H1 (cell line): ENCODE data around the gene KMT5B. TPM values are rescaled to one million over a fixed set of nuclear protein-coding genes. Genes with fewer than 3 reads are reported as not detected.
A peak's percentile ranks its signal among the peaks of the same experiment; 100 is the strongest.

ENCODE experiments used
- CTCF ChIA-PET: fragments of 300-600 bp; sonication (Branson Sonifier 250); formaldehyde crosslinking; loops from one replicate; lab custom pipeline; 2021; ENCODE audit not compliant: partially characterized antibody; lab: Charles Lee
- POLR2A ChIA-PET: fragments of 300-600 bp; sonication (Branson Sonifier 250); formaldehyde crosslinking; loops from one replicate; lab custom pipeline; 2021; ENCODE audit warnings: inconsistent platforms; ENCODE audit not compliant: partially characterized antibody; lab: Charles Lee
- DNase-seq, 2 experiments: peaks; one replicate each; pipeline versions ENCODE4 v3.0.0 to v3.0.0-alpha.2; 2010 to 2022; ENCODE audit warnings: low spot score in 2 of 2, low read depth in 1 of 2, mixed read lengths in 1 of 2
- FAIRE-seq: peaks from 2 replicates; lab custom pipeline; 2011; peaks lifted over from hg19 to GRCh38; lab: Jason Lieb, UNC
- H2AFZ ChIP-seq: 2 replicates; pipeline ENCODE4 v1.8.1; 2012; ENCODE audit warnings: low read length, inconsistent platforms
- H2AK5ac ChIP-seq: 2 replicates; pipeline ENCODE4 v1.6.1; 2013; ENCODE audit warnings: low read depth, low read length
- H2BK120ac ChIP-seq: replicated peaks from 2 replicates; pipeline ENCODE3; 2013; ENCODE audit warnings: low read depth, low read length, inconsistent platforms
- H2BK12ac ChIP-seq: 2 replicates; pipeline ENCODE4 v1.6.1; 2013; ENCODE audit warnings: low read depth, low read length
- H2BK15ac ChIP-seq: 2 replicates; pipeline ENCODE4 v1.6.1; 2013; ENCODE audit warnings: low read length
- H2BK20ac ChIP-seq: 2 replicates; pipeline ENCODE4 v1.6.1; 2013; ENCODE audit warnings: low read length
- H2BK5ac ChIP-seq: 2 replicates; pipeline ENCODE4 v1.6.1; 2013; ENCODE audit warnings: low read depth, low read length
- H3K14ac ChIP-seq: 2 replicates; pipeline ENCODE4 v1.6.1; 2013; ENCODE audit warnings: inconsistent platforms; ENCODE audit not compliant: insufficient read length
- H3K18ac ChIP-seq: 2 replicates; pipeline ENCODE4 v1.6.1; 2013; ENCODE audit warnings: low read length; ENCODE audit errors: extremely low read depth
- H3K23ac ChIP-seq: 2 replicates; pipeline ENCODE4 v1.6.1; 2013; ENCODE audit warnings: inconsistent platforms; ENCODE audit not compliant: insufficient read length
- H3K23me2 ChIP-seq: 2 replicates; pipeline ENCODE4 v1.6.1; 2013; ENCODE audit warnings: low read depth, low read length
- H3K27ac ChIP-seq: 2 replicates; pipeline ENCODE4 v1.6.1; 2011; ENCODE audit warnings: low read depth, low read length, inconsistent platforms
- H3K27me3 ChIP-seq, 4 experiments: replicated peaks in 1 of 4; 1 replicate in 1 of 4; 2 replicates in 3 of 4; pipeline versions ENCODE4 v1.6.1 to v1.8.1; 2011 to 2013; ENCODE audit warnings: low read length in 3 of 4, mild to moderate bottlenecking in 3 of 4, inconsistent platforms in 2 of 4, mixed read lengths in 2 of 4, moderate library complexity in 1 of 4; ENCODE audit not compliant: control insufficient read depth in 3 of 4, insufficient read depth in 3 of 4; ENCODE audit errors: extremely low read depth in 1 of 4
- H3K36me3 ChIP-seq, 4 experiments: 2 replicates each; pipeline versions ENCODE4 v1.6.1 to v1.8.1; 2011 to 2013; ENCODE audit warnings: mild to moderate bottlenecking in 4 of 4, low read length in 3 of 4, moderate library complexity in 2 of 4, control low read depth in 1 of 4, inconsistent platforms in 1 of 4; ENCODE audit not compliant: insufficient read depth in 4 of 4, control insufficient read depth in 2 of 4
- H3K4ac ChIP-seq: replicated peaks from 2 replicates; pipeline ENCODE3; 2013; ENCODE audit warnings: low read length, low read depth, mixed read lengths, inconsistent platforms; ENCODE audit not compliant: insufficient read length
- H3K4me1 ChIP-seq, 4 experiments: replicated peaks in 1 of 4; 1 replicate in 1 of 4; 2 replicates in 3 of 4; pipeline versions ENCODE4 v1.6.1 to v1.8.1; 2011 to 2013; ENCODE audit warnings: low read length in 3 of 4, inconsistent platforms in 2 of 4, mixed read lengths in 1 of 4; ENCODE audit not compliant: insufficient read depth in 4 of 4, control insufficient read depth in 3 of 4
- H3K4me2 ChIP-seq, 2 experiments: 2 replicates each; pipeline versions ENCODE4 v1.6.1 to v1.8.1; 2011 to 2013; ENCODE audit warnings: low read depth in 2 of 2, low read length in 2 of 2, control low read depth in 1 of 2, inconsistent platforms in 1 of 2, mild to moderate bottlenecking in 1 of 2; ENCODE audit not compliant: insufficient read depth in 1 of 2
- H3K4me3 ChIP-seq, 4 experiments: fragments of 200-600, 300-600 bp in 1 of 4; sonication (generic), shearing (Covaris generic), sonication (Bioruptor Twin) in 1 of 4; 2 replicates each; pipeline versions ENCODE4 v1.5.1 to v1.8.1; 2011 to 2016; ENCODE audit warnings: low read length in 4 of 4, low read depth in 3 of 4, control low read depth in 2 of 4, inconsistent platforms in 2 of 4, mild to moderate bottlenecking in 2 of 4, mixed read lengths in 1 of 4, moderate library complexity in 1 of 4; ENCODE audit not compliant: insufficient read depth in 2 of 4; ENCODE audit errors: extremely low read depth in 1 of 4
- H3K56ac ChIP-seq: replicated peaks from 2 replicates; pipeline ENCODE3; 2013; ENCODE audit warnings: low read depth, mild to moderate bottlenecking, mixed read lengths, low read length, inconsistent platforms; ENCODE audit not compliant: insufficient read length
- H3K79me1 ChIP-seq: 2 replicates; pipeline ENCODE4 v1.6.1; 2013; ENCODE audit warnings: low read depth, low read length, control low read depth
- H3K79me2 ChIP-seq, 2 experiments: 2 replicates each; pipeline versions ENCODE4 v1.6.1 to v1.8.1; 2012 to 2013; ENCODE audit warnings: low read length in 2 of 2, mild to moderate bottlenecking in 2 of 2, inconsistent platforms in 1 of 2; ENCODE audit not compliant: insufficient read depth in 2 of 2, control insufficient read depth in 1 of 2
- H3K9ac ChIP-seq, 4 experiments: replicated peaks in 1 of 4; 1 replicate in 1 of 4; 2 replicates in 3 of 4; pipeline versions ENCODE4 v1.6.1 to v1.8.1; 2011 to 2013; ENCODE audit warnings: low read depth in 3 of 4, low read length in 3 of 4, control low read depth in 2 of 4, mild to moderate bottlenecking in 2 of 4, moderate library complexity in 2 of 4, inconsistent platforms in 1 of 4; ENCODE audit errors: extremely low read depth in 1 of 4
- H3K9me3 ChIP-seq, 2 experiments: 2 replicates each; pipeline versions ENCODE4 v1.6.1 to v1.8.1; 2012 to 2013; ENCODE audit warnings: mild to moderate bottlenecking in 2 of 2, moderate library complexity in 2 of 2, control low read depth in 1 of 2, inconsistent platforms in 1 of 2, low read depth in 1 of 2, low read length in 1 of 2, mixed read lengths in 1 of 2; ENCODE audit not compliant: insufficient read depth in 2 of 2
- H4K20me1 ChIP-seq, 2 experiments: replicated peaks in 1 of 2; 2 replicates each; pipeline versions ENCODE3 to v1.8.1; 2011 to 2013; ENCODE audit warnings: inconsistent platforms in 2 of 2, low read length in 2 of 2, mild to moderate bottlenecking in 1 of 2; ENCODE audit not compliant: insufficient read depth in 2 of 2, control insufficient read depth in 1 of 2
- H4K5ac ChIP-seq: 2 replicates; pipeline ENCODE4 v1.6.1; 2013; ENCODE audit warnings: low read length, low read depth, mixed read lengths, inconsistent platforms; ENCODE audit not compliant: insufficient read length
- H4K8ac ChIP-seq: 2 replicates; pipeline ENCODE4 v1.8.0; 2013; ENCODE audit warnings: mild to moderate bottlenecking, moderate library complexity, low read length, inconsistent platforms; ENCODE audit not compliant: insufficient read depth; ENCODE audit errors: extremely low read depth
- H4K91ac ChIP-seq: replicated peaks from 2 replicates; pipeline ENCODE3; 2013; ENCODE audit warnings: low read length, mixed read lengths, inconsistent platforms; ENCODE audit not compliant: insufficient read length
- ASH2L ChIP-seq: fragments of 200-600, 300-600 bp; sonication (generic); IDR thresholded peaks from one replicate; pipeline ENCODE4 v1.7.1; 2017; ENCODE audit warnings: low read length
- CEBPB ChIP-seq: IDR thresholded peaks from 2 replicates; pipeline ENCODE4 v1.6.1; 2012; ENCODE audit warnings: low read depth, low read length
- GTF2F1 ChIP-seq: IDR thresholded peaks from 2 replicates; pipeline ENCODE4 v1.6.1; 2012; ENCODE audit warnings: low read depth, low read length, improper control_type of control experiment, borderline replicate concordance
- NRF1 ChIP-seq: IDR thresholded peaks from 2 replicates; pipeline ENCODE4 v1.6.1; 2011; ENCODE audit warnings: mild to moderate bottlenecking, low read depth, low read length, improper control_type of control experiment
- RAD21 ChIP-seq, 2 experiments: IDR thresholded peaks in 1 of 2; conservative IDR thresholded peaks in 1 of 2; 2 replicates each; pipeline ENCODE4 v1.6.1; 2011; ENCODE audit warnings: low read depth in 2 of 2, low read length in 2 of 2, improper control_type of control experiment in 1 of 2, inconsistent platforms in 1 of 2, mild to moderate bottlenecking in 1 of 2, moderate library complexity in 1 of 2
- RXRA ChIP-seq: IDR thresholded peaks from 2 replicates; pipeline ENCODE4 v1.6.1; 2011; ENCODE audit warnings: low read depth, mild to moderate bottlenecking, low read length, moderate library complexity; ENCODE audit not compliant: insufficient read depth
- SIN3A ChIP-seq, 2 experiments: IDR thresholded peaks in 1 of 2; conservative IDR thresholded peaks in 1 of 2; 2 replicates each; pipeline ENCODE4 v1.6.1; 2011 to 2012; ENCODE audit warnings: low read length in 2 of 2, improper control_type of control experiment in 1 of 2, low read depth in 1 of 2, mild to moderate bottlenecking in 1 of 2
- SIRT6 ChIP-seq: IDR thresholded peaks from one replicate; pipeline ENCODE4 v1.7.1; 2012; ENCODE audit warnings: low read length, inconsistent platforms
- SIX5 ChIP-seq: IDR thresholded peaks from 2 replicates; pipeline ENCODE4 v1.6.1; 2011; ENCODE audit warnings: mild to moderate bottlenecking, low read depth, low read length
- SP1 ChIP-seq: IDR thresholded peaks from 2 replicates; pipeline ENCODE4 v1.6.1; 2011; ENCODE audit warnings: low read depth, low read length
- SP2 ChIP-seq: IDR thresholded peaks from 2 replicates; pipeline ENCODE4 v1.6.1; 2012; ENCODE audit warnings: mild to moderate bottlenecking, low read length, inconsistent platforms
- SUZ12 ChIP-seq: fragments of 200-600 bp; sonication (generic); IDR thresholded peaks from 2 replicates; pipeline ENCODE4 v1.6.1; 2012; ENCODE audit warnings: mild to moderate bottlenecking, inconsistent platforms, low read length, moderate library complexity, mixed read lengths
- TAF1 ChIP-seq: IDR thresholded peaks from 2 replicates; pipeline ENCODE4 v1.6.1; 2011; ENCODE audit warnings: mild to moderate bottlenecking, low read depth, low read length
- YY1 ChIP-seq: IDR thresholded peaks from 2 replicates; pipeline ENCODE4 v1.6.1; 2011; ENCODE audit warnings: low read depth, mild to moderate bottlenecking, low read length
- WGBS, 2 experiments: shearing (Covaris generic) in 1 of 2; methylation state at CpG; one replicate each; pipeline versions ENCODE4 v1.1.6 to v1.1.7; 2013 to 2015; ENCODE audit warnings: low lambda C conversion rate in 2 of 2, mixed read lengths in 2 of 2, inconsistent platforms in 1 of 2, low coverage in 1 of 2, missing lambda C conversion rate in 1 of 2; ENCODE audit not compliant: insufficient replicate concordance in 2 of 2, insufficient coverage in 1 of 2, insufficient read length in 1 of 2; ENCODE audit errors: extremely low coverage in 1 of 2, missing lambda C conversion rate in 1 of 2; 5-methylcytosine and 5-hydroxymethylcytosine counted together
- polyA plus RNA-seq, 7 experiments: library from polyadenylated mRNA; depleted of rRNA in 3 of 7; stranded (reverse) in 5 of 7; unstranded in 2 of 7; fragments of >200 nt in 5 of 7; fragments of 200-250 nt in 2 of 7; gene quantifications; 1 replicate in 5 of 7; 2 replicates in 1 of 7; 4 replicates in 1 of 7; pipeline versions ENCODE4 v1.2.1 to v1.2.3, GENCODE V29; 2011 to 2013; ENCODE audit warnings: missing spikeins in 2 of 7, mixed read lengths in 2 of 7
- total RNA-seq: library from RNA; stranded (reverse); fragmentation: NEBNext Ultra II Directional; extraction: Animal tissue kit (Norgen Biotek cat#: 25700); gene quantifications from 2 replicates; pipeline ENCODE4 v1.2.1, GENCODE V29; 2021
- TF ChIP-seq, protein P1 (sequence below): IDR thresholded peaks from 2 replicates; pipeline ENCODE4 v1.6.1; 2012; ENCODE audit warnings: inconsistent platforms

The KMT5B gene
- total and polyA plus RNA-seq, 2 of the 8 experiments (the other 6 are each of a cell fraction or from before 2014, with no cell fraction given), result 11.0 to 40.8 TPM

DNA sequence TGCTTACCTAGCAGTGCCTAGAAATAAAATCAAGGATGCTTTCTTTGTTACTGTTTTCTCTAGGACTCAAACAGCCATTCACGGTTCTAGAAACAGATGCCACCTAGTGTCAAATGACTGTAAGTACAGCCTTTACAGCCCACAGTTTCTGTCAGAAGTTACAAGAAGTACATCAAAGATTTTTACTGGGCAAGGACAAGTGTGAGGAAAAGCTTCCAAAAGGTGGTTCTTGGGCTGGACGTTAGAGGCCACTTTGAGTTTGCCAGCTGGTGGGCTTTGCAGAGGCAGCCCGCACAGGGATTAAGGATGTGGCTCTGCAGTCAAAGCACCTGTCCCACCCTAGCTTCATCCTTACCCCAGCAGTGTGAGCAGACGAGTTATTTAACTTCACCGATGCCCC lies 6.9 kb downstream of the KMT5B start:
- H3K9ac ChIP-seq, result no peak overlapping the region
- no peak overlapping the region for H2BK120ac ChIP-seq
- peaks cover 3% of the 10 kb centered on the region for H3K79me1 ChIP-seq
- no peak overlapping the region for H2BK5ac ChIP-seq
- no peaks in the 10 kb centered on the region for H3K27me3 ChIP-seq
- no peak overlapping the region for H3K27ac ChIP-seq
- H2AK5ac ChIP-seq, result no peak overlapping the region
- H3K79me2 ChIP-seq, result peaks cover 27 to 97% of the 10 kb centered on the region in 2 experiments
- no peak overlapping the region for H2AFZ ChIP-seq
- H3K18ac ChIP-seq, result no peak overlapping the region
- no peak overlapping the region for H2BK15ac ChIP-seq
- no peak overlapping the region for H2BK12ac ChIP-seq
- H3K9me3 ChIP-seq, result no peaks in the 10 kb centered on the region
- H3K4me3 ChIP-seq, result no peak overlapping the region
- FAIRE-seq, result peak; percentile 60
- POLR2A ChIA-PET, result interaction anchor here (7.7 kb wide), 1 partner anchor 10 kb away, joined by 39 read pairs; the partner anchor contains the start of gene KMT5B
- H4K91ac ChIP-seq, result no peak overlapping the region
- DNase-seq, result peak in 1 of 2 experiments; percentile 52
- no peak overlapping the region for H4K5ac ChIP-seq
- no peak overlapping the region for H3K4me2 ChIP-seq
- no peaks in the 10 kb centered on the region for H3K23me2 ChIP-seq
- no peak overlapping the region for H3K56ac ChIP-seq
- H2BK20ac ChIP-seq, result no peak overlapping the region
- CTCF ChIA-PET, result interaction anchor here (0.8 to 9.9 kb wide), 16 partner anchors 11 to 182 kb away, joined by 3 to 138 read pairs (median 4); no protein-coding TSS in a partner anchor
- WGBS, 2 experiments, result 36% methylated on average over 5 of the region's 5 CpGs; no CpG with 5 or more reads in 1 of the 2 experiments
- no peak overlapping the region for H4K8ac ChIP-seq
- H3K23ac ChIP-seq, result no peak overlapping the region
- peaks cover 19 to 20% of the 10 kb centered on the region in 2 experiments for H4K20me1 ChIP-seq
- peaks cover 2 to 11% (median 4%) of the 10 kb centered on the region in 4 experiments; a peak in 6 of 7 replicates for H3K4me1 ChIP-seq
- H3K14ac ChIP-seq, result no peak overlapping the region
- no peak overlapping the region for H3K4ac ChIP-seq
- H3K36me3 ChIP-seq, result no peaks in the 10 kb centered on the region
- TF ChIP-seq GTF2F1 (no peak), SIRT6 (no peak), SIX5 (no peak), NRF1 (no peak), SP2 (no peak), RAD21 (IDR thresholded peaks at IDR 0.05 in 1 of 2, conservative IDR thresholded peaks at IDR 0.05 in 1 of 2; ENCODE audit: low read depth in 2 of 2, low read length in 2 of 2) (peak; percentile 60 to 73), SIN3A (conservative IDR thresholded peaks at IDR 0.05 in 1 of 2, IDR thresholded peaks at IDR 0.05 in 1 of 2; ENCODE audit: low read depth in 1 of 2, low read length in 2 of 2) (no peak), TAF1 (no peak), ASH2L (no peak), CEBPB (no peak), SP1 (no peak), RXRA (no peak), YY1 (0 out of 2 replicates have a peak, but pooled peaks have one; percentile 19), SUZ12 (no peak)
- TF ChIP-seq, protein P1, sequence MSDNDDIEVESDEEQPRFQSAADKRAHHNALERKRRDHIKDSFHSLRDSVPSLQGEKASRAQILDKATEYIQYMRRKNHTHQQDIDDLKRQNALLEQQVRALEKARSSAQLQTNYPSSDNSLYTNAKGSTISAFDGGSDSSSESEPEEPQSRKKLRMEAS, result no peak
